HEK293T (cell line): ENCODE results near the gene STAC2.
"Not testable (repeated sequence)": the region's sequence is repeated elsewhere in the genome, so short reads cannot be mapped to it uniquely, and the experiment has no call there.

ENCODE experiments used
- ARNT ChIP-seq: fragments of 450-650 bp; IDR thresholded peaks from 2 replicates; pipeline ENCODE4 v1.6.1; 2017; ENCODE audit warnings: mild to moderate bottlenecking
- FOXK2 ChIP-seq: fragments of 450-650 bp; IDR thresholded peaks from 2 replicates; pipeline ENCODE4 v1.6.1; 2016; ENCODE audit warnings: mild to moderate bottlenecking
- FOXM1 ChIP-seq: fragments of 450-650 bp; IDR thresholded peaks from 2 replicates; pipeline ENCODE4 v1.6.1; 2017; ENCODE audit warnings: mild to moderate bottlenecking, borderline replicate concordance
- L3MBTL2 ChIP-seq: fragments of 450-650 bp; conservative IDR thresholded peaks from 2 replicates; pipeline ENCODE4 v1.6.1; 2016; ENCODE audit warnings: mild to moderate bottlenecking
- NFRKB ChIP-seq: fragments of 450-650 bp; IDR thresholded peaks from 2 replicates; pipeline ENCODE4 v1.6.1; 2016; ENCODE audit warnings: mild to moderate bottlenecking, moderate library complexity
- SP1 ChIP-seq: fragments of 450-650 bp; IDR thresholded peaks from 2 replicates; pipeline ENCODE4 v1.6.1; 2017
- SUZ12 ChIP-seq: fragments of 450-650 bp; IDR thresholded peaks from 2 replicates; pipeline ENCODE4 v1.6.1; 2016; ENCODE audit warnings: mild to moderate bottlenecking

DNA sequence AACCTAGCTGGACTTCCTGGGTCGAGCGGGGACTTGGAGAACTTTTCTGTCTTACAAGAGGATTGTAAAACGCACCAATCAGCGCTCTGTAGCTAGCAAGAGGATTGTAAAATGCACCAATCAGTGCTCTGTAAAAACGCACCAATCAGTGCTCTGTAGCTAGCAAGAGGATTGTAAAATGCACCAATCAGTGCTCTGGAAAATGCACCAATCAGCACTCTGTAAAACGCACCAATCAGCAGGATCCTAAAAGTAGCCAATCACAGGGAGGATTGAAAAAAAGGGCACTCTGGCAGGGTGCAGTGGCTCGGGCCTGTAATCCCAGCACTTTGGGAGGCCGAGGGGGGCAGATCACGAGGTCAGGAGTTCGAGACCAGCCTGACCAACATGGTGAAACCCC is 57.2 kb downstream of the STAC2 start:
- not testable (repeated sequence) for TF ChIP-seq SP1, NFRKB, SUZ12, L3MBTL2, FOXK2, ARNT, FOXM1
